ENCODE data around the gene TPGS1. TPM values are rescaled to one million over a fixed set of nuclear protein-coding genes. Genes with fewer than 3 reads are reported as not detected.
A peak's percentile ranks its signal among the peaks of the same experiment; 100 is the strongest.

TPGS1 gene
- total and polyA plus RNA-seq, 2 of the 8 experiments (the other 6 are each of a cell fraction or from before 2014, with no cell fraction given) = 9.1 to 10.6 TPM

GRCh38 chr19:511101-511851, 4.0 kb downstream of the TPGS1 start:
- no peak overlapping the region for H4K5ac ChIP-seq (ENCODE audit: insufficient read length, low read depth, low read length)
- H4K20me1 ChIP-seq (replicated peaks in 1 of 2; ENCODE audit: control insufficient read depth in 1 of 2, insufficient read depth in 2 of 2, low read length in 2 of 2) = peaks cover 0 to 13% of the 10 kb centered on the region in 2 experiments
- H3K4me1 ChIP-seq (replicated peaks in 1 of 4; ENCODE audit: control insufficient read depth in 3 of 4, insufficient read depth in 4 of 4, low read length in 3 of 4) = peaks cover 0 to 14% (median 9%) of the 10 kb centered on the region in 4 experiments; a peak in 5 of 7 replicates
- no peak for FAIRE-seq
- H3K27ac ChIP-seq (ENCODE audit: low read depth, low read length) = no peak overlapping the region
- peak overlapping the region; percentile 5 to 59; a peak in 3 of 4 replicates for H3K4me2 ChIP-seq (ENCODE audit: insufficient read depth in 1 of 2, low read depth in 2 of 2, low read length in 2 of 2)
- no peak overlapping the region for H4K91ac ChIP-seq (replicated peaks; ENCODE audit: insufficient read length, low read length)
- no peaks in the 10 kb centered on the region for H3K27me3 ChIP-seq (replicated peaks in 1 of 4; ENCODE audit: control insufficient read depth in 3 of 4, extremely low read depth in 1 of 4, insufficient read depth in 3 of 4, low read length in 3 of 4)
- no peaks in the 10 kb centered on the region for H3K79me2 ChIP-seq (ENCODE audit: control insufficient read depth in 1 of 2, insufficient read depth in 2 of 2, low read length in 2 of 2)
- H3K9me3 ChIP-seq (ENCODE audit: insufficient read depth in 2 of 2, low read depth in 1 of 2, low read length in 1 of 2) = no peaks in the 10 kb centered on the region; a peak in 2 of 4 replicates
- no peak overlapping the region for H2BK120ac ChIP-seq (replicated peaks; ENCODE audit: low read depth, low read length)
- peaks cover 5% of the 10 kb centered on the region; the same call in 1 of the 2 replicates for H3K79me1 ChIP-seq (ENCODE audit: low read depth, low read length)
- H3K4me3 ChIP-seq (ENCODE audit: extremely low read depth in 1 of 4, insufficient read depth in 2 of 4, low read depth in 3 of 4, low read length in 4 of 4) = peak overlapping the region in 3 of 4 experiments; percentile 4 to 28 (median 23); a peak in 5 of 8 replicates
- peak overlapping the region; percentile 35; the same call in 1 of the 2 replicates for H2BK5ac ChIP-seq (ENCODE audit: low read depth, low read length)
- H3K56ac ChIP-seq (replicated peaks; ENCODE audit: insufficient read length, low read depth, low read length) = no peak overlapping the region
- H3K4ac ChIP-seq (replicated peaks; ENCODE audit: insufficient read length, low read depth, low read length) = no peak overlapping the region
- no peak overlapping the region for H3K23ac ChIP-seq (ENCODE audit: insufficient read length)
- peak in 1 of 2 experiments; percentile 61 for DNase-seq (ENCODE audit: low read depth in 1 of 2, low spot score in 2 of 2)
- ChIA-PET POLR2A (ENCODE audit: partially characterized antibody) (interaction anchor here (0.7 to 2.8 kb wide), 9 partner anchors 10 to 517 kb away, joined by 3 to 13 read pairs (median 5); partner anchors contain the start of genes BSG and CDC34), CTCF (ENCODE audit: partially characterized antibody) (interaction anchor here (0.7 to 3.7 kb wide), 39 partner anchors 7 to 238 kb away, joined by 3 to 31 read pairs (median 5); partner anchors contain the start of genes C2CD4C, CDC34 and SHC2)
- no peak overlapping the region for H3K14ac ChIP-seq (ENCODE audit: insufficient read length)
- H3K23me2 ChIP-seq (ENCODE audit: low read depth, low read length) = peaks cover 8% of the 10 kb centered on the region; the same call in 1 of the 2 replicates
- 0 out of 2 replicates have a peak overlapping the region, but pooled peaks have one; percentile 46 for H2BK15ac ChIP-seq (ENCODE audit: low read length)
- H2BK20ac ChIP-seq (ENCODE audit: low read length) = no peak overlapping the region
- peak overlapping the region; percentile 48; the same call in 1 of the 2 replicates for H3K18ac ChIP-seq (ENCODE audit: extremely low read depth, low read length)
- H2AFZ ChIP-seq (ENCODE audit: low read length) = no peak overlapping the region
- H2AK5ac ChIP-seq (ENCODE audit: low read depth, low read length) = no peak overlapping the region
- H4K8ac ChIP-seq (ENCODE audit: extremely low read depth, insufficient read depth, low read length) = no peak overlapping the region; the same call in 1 of the 2 replicates
- WGBS, 2 experiments (ENCODE audit: extremely low coverage in 1 of 2, insufficient coverage in 1 of 2, insufficient read length in 1 of 2, insufficient replicate concordance in 2 of 2, low coverage in 1 of 2, low lambda C conversion rate in 2 of 2, missing lambda C conversion rate in 1 of 2) = 54% methylated on average over 26 of the region's 30 CpGs; no CpG with 5 or more reads in 1 of the 2 experiments
- TF ChIP-seq NRF1 (IDR thresholded peaks at IDR 0.05; ENCODE audit: low read depth, low read length) (no peak), CREB1 (IDR thresholded peaks at IDR 0.05) (peak; percentile 72), CTBP2 (IDR thresholded peaks at IDR 0.05; ENCODE audit: borderline replicate concordance, insufficient read depth, insufficient read length, low read length) (peak; percentile 84)
- TF ChIP-seq, protein P1, sequence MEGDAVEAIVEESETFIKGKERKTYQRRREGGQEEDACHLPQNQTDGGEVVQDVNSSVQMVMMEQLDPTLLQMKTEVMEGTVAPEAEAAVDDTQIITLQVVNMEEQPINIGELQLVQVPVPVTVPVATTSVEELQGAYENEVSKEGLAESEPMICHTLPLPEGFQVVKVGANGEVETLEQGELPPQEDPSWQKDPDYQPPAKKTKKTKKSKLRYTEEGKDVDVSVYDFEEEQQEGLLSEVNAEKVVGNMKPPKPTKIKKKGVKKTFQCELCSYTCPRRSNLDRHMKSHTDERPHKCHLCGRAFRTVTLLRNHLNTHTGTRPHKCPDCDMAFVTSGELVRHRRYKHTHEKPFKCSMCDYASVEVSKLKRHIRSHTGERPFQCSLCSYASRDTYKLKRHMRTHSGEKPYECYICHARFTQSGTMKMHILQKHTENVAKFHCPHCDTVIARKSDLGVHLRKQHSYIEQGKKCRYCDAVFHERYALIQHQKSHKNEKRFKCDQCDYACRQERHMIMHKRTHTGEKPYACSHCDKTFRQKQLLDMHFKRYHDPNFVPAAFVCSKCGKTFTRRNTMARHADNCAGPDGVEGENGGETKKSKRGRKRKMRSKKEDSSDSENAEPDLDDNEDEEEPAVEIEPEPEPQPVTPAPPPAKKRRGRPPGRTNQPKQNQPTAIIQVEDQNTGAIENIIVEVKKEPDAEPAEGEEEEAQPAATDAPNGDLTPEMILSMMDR (IDR thresholded peaks at IDR 0.05; ENCODE audit: control extremely low read depth in 1 of 3, insufficient read depth in 1 of 3, low read depth in 1 of 3, low read length in 3 of 3) = 0 out of 4 replicates have a peak, but pooled peaks of 1 of the 3 experiments have one; percentile 1
- peaks cover 0 to 6% (median 3%) of the 10 kb centered on the region in 4 experiments; a peak in 3 of 8 replicates for H3K36me3 ChIP-seq (ENCODE audit: control insufficient read depth in 2 of 4, insufficient read depth in 4 of 4, low read length in 3 of 4)
- H3K9ac ChIP-seq (replicated peaks in 1 of 4; ENCODE audit: extremely low read depth in 1 of 4, low read depth in 3 of 4, low read length in 3 of 4) = no peak overlapping the region; a peak in 1 of 7 replicates
- no peak overlapping the region; the same call in 1 of the 2 replicates for H2BK12ac ChIP-seq (ENCODE audit: low read depth, low read length)
